Naive thymus-derived CD4-positive, alpha-beta T cell (primary cell): ENCODE results near the gene UBE3A. TPM values are rescaled to one million over a fixed set of nuclear protein-coding genes. Genes with fewer than 3 reads are reported as not detected.

Experiments
- ATAC-seq: fragments of 150-1000 bp; cut with Tn5 transposase; 2 replicates; pipeline ENCODE4 v1.10.0; 2021; ENCODE audit warnings: mild to moderate bottlenecking, moderate library complexity
- CTCF ChIA-PET: fragments of 350-600 bp; sonication (Branson Sonifier 250); formaldehyde crosslinking; loops from one replicate; lab custom pipeline; 2021; ENCODE audit warnings: antibody characterized with exemption; lab: Charles Lee
- POLR2A ChIA-PET: fragments of 350-600 bp; sonication (Branson Sonifier 250); formaldehyde crosslinking; loops from one replicate; lab custom pipeline; 2021; ENCODE audit warnings: antibody characterized with exemption, inconsistent platforms; lab: Charles Lee
- DNase-seq, 9 donors: peaks; one replicate each; pipeline versions ENCODE4 v3.0.0 to v3.0.0-alpha.2; 2020 to 2022; ENCODE audit warnings: mixed read lengths in 1 of 9
- H3K27ac ChIP-seq: one replicate; pipeline ENCODE4 v1.7.0; 2013; ENCODE audit warnings: mild to moderate bottlenecking, low read depth, low read length, moderate library complexity
- H3K27me3 ChIP-seq, 2 donors: one replicate each; pipeline ENCODE4 v1.7.0; 2013; ENCODE audit warnings: low read length in 2 of 2, mild to moderate bottlenecking in 2 of 2, moderate library complexity in 2 of 2; ENCODE audit not compliant: control insufficient read depth in 2 of 2, insufficient read depth in 2 of 2
- H3K36me3 ChIP-seq, 3 experiments: 1 replicate in 2 of 3; 2 replicates in 1 of 3; pipeline ENCODE4 v1.7.0; 2013; ENCODE audit warnings: low read length in 3 of 3, mild to moderate bottlenecking in 3 of 3, moderate library complexity in 1 of 3; ENCODE audit not compliant: insufficient read depth in 3 of 3, control insufficient read depth in 2 of 3
- H3K4me1 ChIP-seq, 2 donors: one replicate each; pipeline ENCODE4 v1.7.0; 2013; ENCODE audit warnings: low read length in 2 of 2, mild to moderate bottlenecking in 2 of 2, moderate library complexity in 1 of 2; ENCODE audit not compliant: control insufficient read depth in 2 of 2, insufficient read depth in 2 of 2
- H3K4me3 ChIP-seq: 2 replicates; pipeline ENCODE4 v1.7.0; 2013; ENCODE audit warnings: mild to moderate bottlenecking, low read length
- H3K9me3 ChIP-seq, 3 experiments: 1 replicate in 2 of 3; 2 replicates in 1 of 3; pipeline ENCODE4 v1.7.0; 2013; ENCODE audit warnings: low read length in 3 of 3; ENCODE audit not compliant: control insufficient read depth in 2 of 3
- H3K27ac Mint-ChIP-seq, 9 donors: one replicate each; pipeline ENCODE4 v1.8.0; 2020 to 2022; ENCODE audit warnings: mixed read lengths in 9 of 9, mild to moderate bottlenecking in 8 of 9, moderate library complexity in 5 of 9, inconsistent platforms in 2 of 9
- H3K27me3 Mint-ChIP-seq, 5 donors: one replicate each; pipeline ENCODE4 v1.8.0; 2021 to 2022; ENCODE audit warnings: mixed read lengths in 5 of 5, mild to moderate bottlenecking in 1 of 5
- H3K36me3 Mint-ChIP-seq, 5 donors: one replicate each; pipeline ENCODE4 v1.8.0; 2020 to 2022; ENCODE audit warnings: mixed read lengths in 5 of 5, mild to moderate bottlenecking in 3 of 5, inconsistent platforms in 1 of 5
- H3K4me1 Mint-ChIP-seq, 7 donors: one replicate each; pipeline ENCODE4 v1.8.0; 2020 to 2022; ENCODE audit warnings: mixed read lengths in 7 of 7, mild to moderate bottlenecking in 3 of 7, inconsistent platforms in 1 of 7
- H3K4me3 Mint-ChIP-seq, 10 donors: one replicate each; pipeline ENCODE4 v1.8.0; 2020 to 2022; ENCODE audit warnings: mild to moderate bottlenecking in 10 of 10, mixed read lengths in 10 of 10, moderate library complexity in 6 of 10, inconsistent platforms in 2 of 10
- H3K9me3 Mint-ChIP-seq, 11 donors: one replicate each; pipeline ENCODE4 v1.8.0; 2020 to 2022; ENCODE audit warnings: mixed read lengths in 11 of 11, mild to moderate bottlenecking in 4 of 11, inconsistent platforms in 1 of 11, moderate library complexity in 1 of 11
- intact Hi-C, 2 donors: fragments of 100-400 bp; cut with micrococcal nuclease; formaldehyde crosslinking; loops; one replicate each; pipeline ENCODE4 v1.15.1; 2023
- polyA plus RNA-seq, 2 donors: library from polyadenylated mRNA; unstranded; fragments of 300-500 nt; fragmentation: Illumina TruSeq; gene quantifications; one replicate each; pipeline ENCODE4 v1.2.3, GENCODE V29; 2021
- total RNA-seq, 6 experiments: library from RNA in 5 of 6; stranded (reverse) in 5 of 6; gene quantifications; 1 replicate in 5 of 6; 2 replicates in 1 of 6; pipeline ENCODE4 v1.2.3 and lab custom pipeline; 2021 to 2026

Gene UBE3A
- total and polyA plus RNA-seq, 7 experiments from 2014 or later: 87.0 to 143 (median 107) TPM

GRCh38 chr15:25394898-25395297 is 43.9 kb downstream of the UBE3A start:
- ChIA-PET CTCF (no interaction called here), POLR2A (no interaction called here)
- DNase-seq (no peak), ATAC-seq (no peak)
- Histone ChIP-seq H3K4me3 (no peak overlapping the region), H3K27ac (no peak overlapping the region), H3K36me3 (peaks cover 0 to 27% (median 0%) of the 10 kb centered on the region in 3 experiments), H3K27me3 (no peaks in the 10 kb centered on the region), H3K9me3 (no peaks in the 10 kb centered on the region), H3K4me1 (no peaks in the 10 kb centered on the region)
- Mint-ChIP-seq H3K36me3 (peaks cover 15 to 58% (median 56%) of the 10 kb centered on the region in 5 donors), H3K27ac (peak overlapping the region in 1 of 9 donors; percentile 57), H3K4me3 (peak overlapping the region in 1 of 10 donors; percentile 26), H3K27me3 (no peaks in the 10 kb centered on the region), H3K9me3 (peaks cover 0 to 43% (median 7%) of the 10 kb centered on the region in 11 donors), H3K4me1 (peaks cover 14 to 43% (median 35%) of the 10 kb centered on the region in 7 donors)
- intact Hi-C loops: no loop called here

GRCh38 chr15:25392806-25393205 is 46.0 kb downstream of the UBE3A start:
- H3K4me1 ChIP-seq: no peaks in the 10 kb centered on the region
- intact Hi-C loops: no loop called here
- Mint-ChIP-seq H3K4me3 (no peak overlapping the region), H3K27ac (no peak overlapping the region), H3K27me3 (no peaks in the 10 kb centered on the region), H3K4me1 (peaks cover 11 to 45% (median 40%) of the 10 kb centered on the region in 7 donors), H3K36me3 (peaks cover 22 to 60% (median 60%) of the 10 kb centered on the region in 5 donors), H3K9me3 (peaks cover 0 to 47% (median 13%) of the 10 kb centered on the region in 11 donors)
- H3K4me3 ChIP-seq: no peak overlapping the region
- POLR2A ChIA-PET: no interaction called here
- H3K36me3 ChIP-seq: peaks cover 0 to 27% (median 0%) of the 10 kb centered on the region in 3 experiments
- no peak for ATAC-seq
- no peaks in the 10 kb centered on the region for H3K27me3 ChIP-seq
- CTCF ChIA-PET: interaction anchor here (0.6 kb wide), 1 partner anchor 69 kb away, joined by 3 read pairs; no protein-coding TSS in a partner anchor
- H3K9me3 ChIP-seq: no peaks in the 10 kb centered on the region
- H3K27ac ChIP-seq: no peak overlapping the region
- no peak for DNase-seq

- intact Hi-C loops: no loop called here
- peaks cover 11 to 39% (median 33%) of the 10 kb centered on the region in 7 donors for H3K4me1 Mint-ChIP-seq
- POLR2A ChIA-PET: no interaction called here
- H3K27ac Mint-ChIP-seq: no peak overlapping the region
- Histone ChIP-seq H3K36me3 (peaks cover 0 to 27% (median 0%) of the 10 kb centered on the region in 3 experiments), H3K27me3 (no peaks in the 10 kb centered on the region), H3K9me3 (no peaks in the 10 kb centered on the region), H3K27ac (no peak overlapping the region), H3K4me1 (no peaks in the 10 kb centered on the region), H3K4me3 (no peak overlapping the region)
- H3K27me3 Mint-ChIP-seq: no peaks in the 10 kb centered on the region
- H3K9me3 Mint-ChIP-seq: peaks cover 0 to 45% (median 12%) of the 10 kb centered on the region in 11 donors
- peaks cover 16 to 60% (median 59%) of the 10 kb centered on the region in 5 donors for H3K36me3 Mint-ChIP-seq
- H3K4me3 Mint-ChIP-seq: no peak overlapping the region
- CTCF ChIA-PET: no interaction called here
- no peak for ATAC-seq
- no peak for DNase-seq
Observed at GRCh38 chr15:25391971-25392721, 46.7 kb downstream of the UBE3A start.

GRCh38 chr15:25385986-25386385 is 52.8 kb downstream of the UBE3A start:
- ChIA-PET POLR2A (interaction anchor here (1.0 kb wide), 1 partner anchor 42 kb away, joined by 3 read pairs; no protein-coding TSS in a partner anchor), CTCF (no interaction called here)
- Mint-ChIP-seq H3K4me1 (peaks cover 4 to 58% (median 41%) of the 10 kb centered on the region in 7 donors), H3K4me3 (no peak overlapping the region), H3K27me3 (no peaks in the 10 kb centered on the region), H3K36me3 (peaks cover 34 to 81% (median 80%) of the 10 kb centered on the region in 5 donors), H3K9me3 (peaks cover 5 to 81% (median 35%) of the 10 kb centered on the region in 11 donors), H3K27ac (no peak overlapping the region)
- no peaks in the 10 kb centered on the region for H3K27me3 ChIP-seq
- peaks cover 0 to 3% (median 0%) of the 10 kb centered on the region in 3 experiments for H3K9me3 ChIP-seq
- peaks cover 0 to 12% (median 0%) of the 10 kb centered on the region in 3 experiments for H3K36me3 ChIP-seq
- intact Hi-C loops: no loop called here
- H3K4me1 ChIP-seq: no peaks in the 10 kb centered on the region
- no peak overlapping the region for H3K27ac ChIP-seq
- no peak for DNase-seq
- ATAC-seq: no peak
- H3K4me3 ChIP-seq: no peak overlapping the region

- Mint-ChIP-seq H3K4me3 (no peak overlapping the region), H3K27me3 (no peaks in the 10 kb centered on the region), H3K36me3 (peaks cover 29 to 86% (median 84%) of the 10 kb centered on the region in 5 donors), H3K4me1 (peaks cover 4 to 58% (median 38%) of the 10 kb centered on the region in 7 donors), H3K9me3 (peaks cover 5 to 74% (median 25%) of the 10 kb centered on the region in 11 donors), H3K27ac (no peak overlapping the region)
- Histone ChIP-seq H3K4me1 (no peaks in the 10 kb centered on the region), H3K4me3 (no peak overlapping the region), H3K27ac (no peak overlapping the region), H3K9me3 (peaks cover 0 to 3% (median 0%) of the 10 kb centered on the region in 3 experiments), H3K27me3 (no peaks in the 10 kb centered on the region), H3K36me3 (peaks cover 0 to 19% (median 0%) of the 10 kb centered on the region in 3 experiments)
- ATAC-seq (no peak), DNase-seq (no peak)
- intact Hi-C loops: no loop called here
- POLR2A ChIA-PET: no interaction called here
- CTCF ChIA-PET: no interaction called here
Observed at GRCh38 chr15:25381579-25381978, 57.2 kb downstream of the UBE3A start.

GRCh38 chr15:25378501-25378901 is 60.3 kb downstream of the UBE3A start:
- no peak for ATAC-seq
- Mint-ChIP-seq H3K4me3 (no peak overlapping the region), H3K4me1 (peaks cover 4 to 43% (median 29%) of the 10 kb centered on the region in 7 donors), H3K36me3 (peaks cover 15 to 88% (median 79%) of the 10 kb centered on the region in 5 donors), H3K27ac (peak overlapping the region in 1 of 9 donors; percentile 45), H3K27me3 (no peaks in the 10 kb centered on the region), H3K9me3 (peaks cover under 1 to 62% (median 10%) of the 10 kb centered on the region in 11 donors)
- no peaks in the 10 kb centered on the region for H3K27me3 ChIP-seq
- H3K36me3 ChIP-seq: peaks cover 5 to 33% (median 16%) of the 10 kb centered on the region in 3 experiments
- H3K9me3 ChIP-seq: peaks cover 0 to under 1% (median 0%) of the 10 kb centered on the region in 3 experiments
- no peaks in the 10 kb centered on the region for H3K4me1 ChIP-seq
- H3K4me3 ChIP-seq: no peak overlapping the region
- intact Hi-C loops: loop anchor here in 1 of 2 donors (5.0 kb wide), 1 partner anchor 49 kb away; no protein-coding TSS in a partner anchor
- DNase-seq: no peak
- ChIA-PET CTCF (interaction anchor here (0.6 kb wide), 2 partner anchors 19 to 579 kb away, joined by 3 to 6 read pairs; no protein-coding TSS in a partner anchor), POLR2A (no interaction called here)
- H3K27ac ChIP-seq: no peak overlapping the region
